Psoas muscle (tissue), 8 donors: ENCODE results near the gene SLC38A1. TPM values are rescaled to one million over a fixed set of nuclear protein-coding genes. Genes with fewer than 3 reads are reported as not detected.

ENCODE experiments used
- ATAC-seq, 4 donors: fragments of 200-7000 bp; cut with Tn5 transposase; one replicate each; pipeline ENCODE4 v1.9.1; 2020; ENCODE audit warnings: moderate library complexity in 3 of 4, mild to moderate bottlenecking in 2 of 4
- DNase-seq, 2 donors: peaks; one replicate each; pipeline ENCODE4 v3.0.0-alpha.2; 2020
- H3K27ac ChIP-seq: fragments of 200-600 bp; one replicate; pipeline ENCODE4 v1.8.0; 2022
- H3K27me3 ChIP-seq, 3 donors: fragments of 200-600 bp in 1 of 3; one replicate each; pipeline versions ENCODE4 v1.6.1 to v1.8.0; 2013 to 2022; ENCODE audit warnings: low read length in 2 of 3, mild to moderate bottlenecking in 2 of 3, moderate library complexity in 1 of 3; ENCODE audit not compliant: insufficient read depth in 3 of 3
- H3K36me3 ChIP-seq, 2 donors: fragments of 200-600 bp in 1 of 2; one replicate each; pipeline versions ENCODE4 v1.6.1 to v1.8.0; 2013 to 2022; ENCODE audit warnings: low read depth in 1 of 2, mild to moderate bottlenecking in 1 of 2, moderate library complexity in 1 of 2; ENCODE audit not compliant: insufficient read depth in 1 of 2
- H3K4me1 ChIP-seq: fragments of 200-600 bp; one replicate; pipeline ENCODE4 v1.8.0; 2022
- H3K4me3 ChIP-seq: fragments of 200-600 bp; one replicate; pipeline ENCODE4 v1.8.0; 2022; ENCODE audit warnings: mild to moderate bottlenecking
- H3K9me3 ChIP-seq: fragments of 200-600 bp; one replicate; pipeline ENCODE4 v1.8.0; 2022
- WGBS, 3 donors: extraction: QIAGEN DNeasy Blood & Tissue Kit; methylation state at CpG; one replicate each; pipeline versions ENCODE4 v1.1.6 to v1.1.7; 2013; 5-methylcytosine and 5-hydroxymethylcytosine counted together
- intact Hi-C, 2 donors: fragments of 100-400 bp; cut with DNase I; formaldehyde crosslinking; loops; one replicate each; pipeline versions ENCODE4 v1.11.0 to v1.14.2; 2022
- polyA plus RNA-seq, 3 donors: library from polyadenylated mRNA; stranded (reverse); fragments of 200-250 nt; gene quantifications; one replicate each; pipeline ENCODE4 v1.2.3, GENCODE V29; 2013
- total RNA-seq, 4 donors: library from RNA; stranded (reverse); fragmentation: NEBNext Ultra II Directional in 2 of 4; extraction: Animal tissue kit (Norgen Biotek cat#: 25700) in 2 of 4; gene quantifications; one replicate each; pipeline versions ENCODE4 v1.2.1 to v1.2.4, GENCODE V29; 2021 to 2023
- TF ChIP-seq, protein P1 (sequence below): fragments of 200-600 bp; IDR thresholded peaks from one replicate; pipeline ENCODE4 v1.8.0; 2022; ENCODE audit warnings: antibody characterized with exemption
- donor health status: healthy with polysubstance abuse.
- donor health status: DM: no; HTN: no; CAD: no; lungs with moderate emphysema.
- donor health status: Bipolar disorder and iron deficiency.
- donor health status: healthy.
- donor health status: DM: yes; HTN: yes; CAD: no.
- donor health status: DM: no; HTN: no; CAD: no.
- donor health status: DM: no; HTN: no; CAD: no.
- donor health status: DM: yes; HTN: yes; CAD: no.

Gene SLC38A1
- total and polyA plus RNA-seq, 7 donors: 17.3 to 338 (median 50.6) TPM

DNA sequence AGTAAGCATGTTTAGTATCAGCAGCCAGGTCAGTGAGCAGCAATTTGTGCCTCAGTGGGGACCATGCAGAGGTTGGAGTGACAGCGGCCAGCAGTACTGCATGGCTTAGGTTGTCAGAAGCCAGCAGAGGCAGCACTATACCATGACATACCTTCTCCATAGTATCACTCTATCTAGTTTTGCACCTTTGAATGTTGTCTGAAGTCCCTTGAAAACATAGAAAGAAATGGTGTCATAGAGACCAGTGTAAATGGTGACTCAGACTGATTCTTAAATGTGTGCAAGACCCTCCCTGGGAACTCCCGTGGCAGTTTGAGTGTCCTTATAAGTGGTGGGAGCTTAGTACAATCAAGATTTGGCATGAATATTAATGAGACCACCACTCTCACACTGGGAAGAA lies 124.4 kb downstream of the SLC38A1 start:
- no peaks in the 10 kb centered on the region for H3K9me3 ChIP-seq
- H3K4me1 ChIP-seq: no peaks in the 10 kb centered on the region
- H3K36me3 ChIP-seq: no peaks in the 10 kb centered on the region
- WGBS, 3 donors: 85 to 94% (median 94%) methylated on average over 2 of the region's 2 CpGs
- no peak for ATAC-seq
- H3K4me3 ChIP-seq: no peak overlapping the region
- intact Hi-C loops: no loop called here
- TF ChIP-seq, protein P1, sequence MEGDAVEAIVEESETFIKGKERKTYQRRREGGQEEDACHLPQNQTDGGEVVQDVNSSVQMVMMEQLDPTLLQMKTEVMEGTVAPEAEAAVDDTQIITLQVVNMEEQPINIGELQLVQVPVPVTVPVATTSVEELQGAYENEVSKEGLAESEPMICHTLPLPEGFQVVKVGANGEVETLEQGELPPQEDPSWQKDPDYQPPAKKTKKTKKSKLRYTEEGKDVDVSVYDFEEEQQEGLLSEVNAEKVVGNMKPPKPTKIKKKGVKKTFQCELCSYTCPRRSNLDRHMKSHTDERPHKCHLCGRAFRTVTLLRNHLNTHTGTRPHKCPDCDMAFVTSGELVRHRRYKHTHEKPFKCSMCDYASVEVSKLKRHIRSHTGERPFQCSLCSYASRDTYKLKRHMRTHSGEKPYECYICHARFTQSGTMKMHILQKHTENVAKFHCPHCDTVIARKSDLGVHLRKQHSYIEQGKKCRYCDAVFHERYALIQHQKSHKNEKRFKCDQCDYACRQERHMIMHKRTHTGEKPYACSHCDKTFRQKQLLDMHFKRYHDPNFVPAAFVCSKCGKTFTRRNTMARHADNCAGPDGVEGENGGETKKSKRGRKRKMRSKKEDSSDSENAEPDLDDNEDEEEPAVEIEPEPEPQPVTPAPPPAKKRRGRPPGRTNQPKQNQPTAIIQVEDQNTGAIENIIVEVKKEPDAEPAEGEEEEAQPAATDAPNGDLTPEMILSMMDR: no peak
- no peak overlapping the region for H3K27ac ChIP-seq
- DNase-seq: no peak
- H3K27me3 ChIP-seq: no peaks in the 10 kb centered on the region

DNA sequence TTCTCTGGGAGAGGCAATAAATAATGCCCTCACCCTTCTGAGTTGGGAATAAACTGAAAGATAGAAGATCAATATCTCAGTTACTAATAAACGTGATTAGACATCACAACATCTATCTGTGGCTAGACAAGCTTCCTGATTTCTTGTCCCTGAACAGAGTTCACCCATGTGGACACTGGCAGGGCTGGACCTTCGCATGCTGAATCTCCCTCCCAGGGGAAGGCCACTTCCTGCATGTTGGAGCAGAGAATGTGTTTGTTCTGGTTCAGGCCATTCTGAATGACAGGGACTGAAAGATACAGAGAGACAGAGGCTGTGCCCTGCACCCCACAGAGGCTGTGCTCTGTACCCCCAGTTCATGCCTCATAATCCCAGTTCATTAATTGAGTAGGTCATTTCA lies 132.6 kb downstream of the SLC38A1 start:
- Histone ChIP-seq H3K27me3 (no peaks in the 10 kb centered on the region), H3K36me3 (no peaks in the 10 kb centered on the region), H3K27ac (no peak overlapping the region), H3K4me1 (no peaks in the 10 kb centered on the region), H3K9me3 (no peaks in the 10 kb centered on the region), H3K4me3 (no peak overlapping the region)
- TF ChIP-seq, protein P1: no peak
- intact Hi-C loops: loop anchor here in 1 of 2 donors (10.0 kb wide), 1 partner anchor 699 kb away; no protein-coding TSS in a partner anchor
- WGBS, 3 donors: 58 to 71% (median 62%) methylated on average over 2 of the region's 2 CpGs
- no peak for DNase-seq
- no peak for ATAC-seq

DNA sequence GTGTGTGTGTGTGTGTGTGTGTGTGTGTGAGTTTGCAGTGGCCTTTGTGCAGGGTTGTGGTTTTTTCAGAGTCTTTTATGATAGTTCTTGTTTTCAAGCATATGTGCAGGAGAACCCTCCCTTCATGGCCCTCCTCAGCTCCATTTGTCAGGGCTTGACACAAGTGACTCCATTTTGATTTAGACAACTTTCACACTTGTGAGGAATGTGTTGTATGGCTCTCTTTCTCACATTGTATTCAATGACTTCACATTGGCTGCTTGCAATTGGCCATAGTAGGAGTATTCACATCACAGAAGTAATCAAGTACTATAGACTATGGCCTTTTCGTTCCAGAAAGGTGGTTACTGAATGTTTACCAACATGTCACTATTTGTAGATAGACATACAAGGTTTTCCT lies 133.1 kb downstream of the SLC38A1 start:
- ATAC-seq (no peak), DNase-seq (no peak)
- intact Hi-C loops: loop anchor here in 1 of 2 donors (10.0 kb wide), 1 partner anchor 699 kb away; no protein-coding TSS in a partner anchor
- 87 to 93% (median 90%) methylated on average over 1 of the region's 1 CpG for WGBS, 3 donors
- Histone ChIP-seq H3K9me3 (no peaks in the 10 kb centered on the region), H3K4me3 (no peak overlapping the region), H3K4me1 (no peaks in the 10 kb centered on the region), H3K27me3 (no peaks in the 10 kb centered on the region), H3K36me3 (no peaks in the 10 kb centered on the region), H3K27ac (no peak overlapping the region)
- TF ChIP-seq, protein P1: no peak

DNA sequence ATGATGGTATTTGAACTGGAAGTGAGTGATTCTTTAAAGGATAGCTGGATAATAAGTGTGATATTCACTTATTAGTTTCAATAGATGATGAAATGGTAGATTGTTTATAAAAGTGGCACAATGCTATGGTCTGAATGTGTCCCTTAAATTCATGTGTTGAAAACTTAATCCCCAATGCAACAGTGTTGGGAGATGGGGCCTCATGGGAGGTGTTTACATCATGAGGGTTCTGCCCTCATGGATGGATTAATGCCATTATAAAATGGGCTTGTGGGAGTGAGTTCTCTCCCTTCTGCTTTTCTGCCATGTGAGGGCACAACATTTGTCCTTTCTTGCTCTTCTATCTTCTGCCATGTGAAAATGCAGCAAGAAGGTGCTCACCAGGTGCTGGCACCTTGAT lies 134.0 kb downstream of the SLC38A1 start:
- ATAC-seq (no peak), DNase-seq (no peak)
- intact Hi-C loops: loop anchor here in 1 of 2 donors (10.0 kb wide), 1 partner anchor 700 kb away; no protein-coding TSS in a partner anchor
- H3K36me3 ChIP-seq: no peaks in the 10 kb centered on the region
- H3K27me3 ChIP-seq: no peaks in the 10 kb centered on the region
- H3K9me3 ChIP-seq: no peaks in the 10 kb centered on the region
- no peak overlapping the region for H3K27ac ChIP-seq
- TF ChIP-seq, protein P1: no peak
- no peaks in the 10 kb centered on the region for H3K4me1 ChIP-seq
- H3K4me3 ChIP-seq: no peak overlapping the region

DNA sequence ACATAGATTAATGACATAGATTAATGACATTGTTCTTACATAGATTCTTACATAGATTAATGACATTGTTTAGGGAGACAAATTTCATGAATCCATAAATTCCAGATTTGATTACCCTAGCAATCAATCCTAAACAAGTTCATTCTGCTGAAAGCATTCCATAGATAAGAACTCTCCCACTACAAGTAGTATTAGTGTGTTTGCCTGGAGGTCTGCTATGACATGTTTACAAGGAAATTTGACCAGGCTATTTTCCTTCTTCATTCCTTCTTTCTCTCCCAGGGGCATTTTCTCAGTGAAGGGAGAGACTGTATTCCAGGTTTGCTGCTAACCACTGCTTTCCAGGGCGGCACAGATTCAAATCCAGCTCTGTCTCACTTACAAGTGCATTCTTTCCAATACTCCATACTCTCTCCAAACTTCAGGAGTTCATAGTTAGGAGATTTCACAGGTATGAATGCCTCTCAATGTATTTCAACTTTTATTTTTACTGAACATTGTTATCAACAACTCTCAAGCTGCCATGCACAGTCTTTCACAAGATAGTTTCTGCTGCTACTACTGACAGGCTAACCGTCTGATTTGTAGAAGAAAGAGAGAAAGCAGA lies 134.5 kb downstream of the SLC38A1 start:
- Histone ChIP-seq H3K36me3 (no peaks in the 10 kb centered on the region), H3K27me3 (no peaks in the 10 kb centered on the region), H3K4me3 (no peak overlapping the region), H3K27ac (no peak overlapping the region), H3K4me1 (no peaks in the 10 kb centered on the region), H3K9me3 (no peaks in the 10 kb centered on the region)
- no peak for DNase-seq
- TF ChIP-seq, protein P1: no peak
- WGBS, 3 donors: 75 to 88% (median 81%) methylated on average over 2 of the region's 2 CpGs
- ATAC-seq: no peak
- intact Hi-C loops: loop anchor here in 1 of 2 donors (10.0 kb wide), 1 partner anchor 700 kb away; no protein-coding TSS in a partner anchor
